Neuron (in vitro differentiated cells): ENCODE measurements around the gene SLC8A3.

Experiments used
- H2AFZ ChIP-seq: one replicate; pipeline ENCODE4 v1.6.1; 2013; ENCODE audit warnings: low read depth, mild to moderate bottlenecking, inconsistent platforms, low read length, moderate library complexity
- H3K27me3 ChIP-seq: one replicate; pipeline ENCODE4 v1.6.1; 2013; ENCODE audit warnings: low read length; ENCODE audit not compliant: insufficient read depth
- H3K36me3 ChIP-seq: one replicate; pipeline ENCODE4 v1.6.1; 2013; ENCODE audit warnings: low read length; ENCODE audit not compliant: insufficient read depth
- H3K4me1 ChIP-seq: one replicate; pipeline ENCODE4 v1.6.1; 2013; ENCODE audit warnings: low read length; ENCODE audit not compliant: insufficient read depth
- H3K4me3 ChIP-seq: 2 replicates; pipeline ENCODE4 v1.5.1; 2013; ENCODE audit warnings: mild to moderate bottlenecking, low read length, moderate library complexity
- H3K9me3 ChIP-seq: one replicate; pipeline ENCODE4 v1.6.1; 2013; ENCODE audit warnings: low read length

Gene SLC8A3

DNA sequence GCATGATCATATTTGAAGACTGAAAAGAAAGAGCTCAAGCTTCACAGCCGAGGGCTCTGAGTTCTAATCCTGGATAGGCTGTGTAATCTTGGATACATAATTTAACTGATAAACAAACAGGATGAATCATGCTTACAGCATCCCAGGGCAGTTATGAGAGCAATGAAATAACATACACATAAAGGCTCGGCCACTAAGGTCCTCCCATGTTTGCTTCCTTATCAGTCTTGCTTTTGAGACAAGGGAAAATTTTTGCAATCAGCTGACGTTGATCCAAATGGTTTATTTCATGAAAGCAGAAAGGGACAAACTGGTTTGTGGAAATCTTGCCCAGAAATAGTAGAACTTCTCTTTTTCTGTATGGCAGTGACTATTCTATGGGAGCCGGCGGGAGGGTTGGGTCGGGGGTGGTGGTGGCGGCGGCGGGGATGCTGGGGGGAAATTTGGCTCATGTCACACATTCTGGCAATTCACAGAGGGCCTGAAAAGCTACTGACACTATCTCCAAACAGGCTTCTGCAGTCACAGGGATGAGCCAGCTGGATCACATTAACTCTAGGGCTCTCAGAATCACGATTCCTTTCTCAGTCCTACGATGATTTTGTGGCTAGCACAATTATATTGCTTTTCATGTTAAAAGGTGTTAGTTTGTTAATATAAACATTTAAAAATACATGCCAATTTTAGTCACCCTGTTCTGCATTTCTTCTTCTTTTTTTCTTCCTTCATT lies 124.5 kb downstream of the SLC8A3 start:
- Histone ChIP-seq H3K36me3 (no peaks in the 10 kb centered on the region), H3K27me3 (peaks cover 14% of the 10 kb centered on the region), H3K9me3 (peaks cover 2% of the 10 kb centered on the region), H3K4me3 (no peak overlapping the region), H2AFZ (no peak overlapping the region), H3K4me1 (peaks cover 3% of the 10 kb centered on the region)

DNA sequence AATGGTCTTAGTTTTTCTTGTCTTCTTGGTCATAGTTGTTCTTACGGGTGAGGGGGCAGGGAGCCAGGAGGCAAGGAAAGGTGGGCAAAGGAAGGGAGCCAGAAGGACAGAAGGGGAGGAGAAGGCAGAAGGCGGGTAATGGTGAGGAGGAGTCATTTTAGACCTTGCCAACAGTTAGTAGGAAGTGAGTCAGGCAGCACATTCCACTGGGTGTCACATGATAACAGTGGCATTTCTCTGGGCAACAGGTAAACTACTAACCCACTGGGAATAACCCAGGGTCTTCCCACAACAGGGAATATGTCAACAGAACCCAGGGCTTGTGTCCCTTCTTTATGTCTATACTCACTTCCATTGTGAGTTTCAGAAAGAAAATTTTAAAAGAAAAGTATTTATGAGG lies 127.6 kb downstream of the SLC8A3 start:
- Histone ChIP-seq H3K4me1 (no peaks in the 10 kb centered on the region), H3K4me3 (no peak overlapping the region), H3K36me3 (no peaks in the 10 kb centered on the region), H3K9me3 (peaks cover 2% of the 10 kb centered on the region), H2AFZ (no peak overlapping the region), H3K27me3 (peaks cover 17% of the 10 kb centered on the region)

DNA sequence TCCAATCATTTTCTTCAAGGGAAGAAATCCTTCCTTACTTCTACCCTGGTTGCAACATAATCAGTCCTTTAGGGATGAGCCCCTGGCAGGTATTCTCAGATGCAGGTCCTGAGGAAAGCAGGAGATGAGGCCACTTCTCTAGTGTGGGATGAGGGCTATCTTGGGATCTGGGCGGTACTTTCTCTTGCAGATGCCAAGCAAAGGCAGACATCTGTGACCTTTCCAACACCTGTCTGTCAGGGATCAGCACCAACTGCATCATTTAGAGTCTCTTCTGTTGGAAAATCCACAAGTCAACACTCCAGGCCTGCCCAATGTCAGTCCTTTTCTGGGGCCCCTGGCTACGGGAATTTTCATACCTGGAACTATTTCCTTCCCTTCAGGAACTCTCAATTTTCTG lies 129.2 kb downstream of the SLC8A3 start:
- no peak overlapping the region for H3K4me3 ChIP-seq
- H3K36me3 ChIP-seq: no peaks in the 10 kb centered on the region
- no peaks in the 10 kb centered on the region for H3K4me1 ChIP-seq
- no peaks in the 10 kb centered on the region for H3K9me3 ChIP-seq
- peaks cover 17% of the 10 kb centered on the region for H3K27me3 ChIP-seq
- H2AFZ ChIP-seq: no peak overlapping the region

DNA sequence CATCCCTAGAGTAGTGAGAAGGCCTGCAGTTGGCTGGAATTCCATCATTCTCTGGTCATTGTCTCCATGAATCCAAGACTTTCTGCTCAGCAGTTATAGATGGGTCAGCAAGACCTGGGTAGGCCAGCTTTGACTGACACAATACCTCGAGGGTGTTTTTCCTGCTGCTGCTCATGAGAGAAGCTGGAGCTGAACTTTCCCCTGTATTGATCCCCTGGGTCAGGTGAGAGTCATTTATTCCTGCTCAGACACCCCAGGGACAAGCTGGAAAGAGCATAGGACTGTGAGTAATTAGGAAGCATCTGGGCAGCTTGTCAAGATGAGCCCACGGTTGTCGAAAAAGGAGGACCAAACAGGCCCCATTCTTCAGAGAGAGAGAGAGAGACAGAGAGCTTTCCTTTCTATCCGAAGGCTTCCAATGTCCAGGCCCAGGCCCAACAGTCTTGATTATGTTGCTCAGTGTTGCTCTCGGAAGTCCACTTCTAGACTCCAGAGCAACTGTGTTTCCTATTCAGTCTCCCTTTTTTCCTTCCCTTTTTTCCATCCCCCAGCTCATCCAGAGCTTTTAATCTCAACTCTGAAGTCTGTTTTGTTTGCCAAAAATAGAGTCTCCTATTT lies 131.1 kb downstream of the SLC8A3 start:
- Histone ChIP-seq H3K4me1 (peaks cover 5% of the 10 kb centered on the region), H2AFZ (no peak overlapping the region), H3K27me3 (peaks cover 15% of the 10 kb centered on the region), H3K4me3 (no peak overlapping the region), H3K9me3 (no peaks in the 10 kb centered on the region), H3K36me3 (no peaks in the 10 kb centered on the region)

DNA sequence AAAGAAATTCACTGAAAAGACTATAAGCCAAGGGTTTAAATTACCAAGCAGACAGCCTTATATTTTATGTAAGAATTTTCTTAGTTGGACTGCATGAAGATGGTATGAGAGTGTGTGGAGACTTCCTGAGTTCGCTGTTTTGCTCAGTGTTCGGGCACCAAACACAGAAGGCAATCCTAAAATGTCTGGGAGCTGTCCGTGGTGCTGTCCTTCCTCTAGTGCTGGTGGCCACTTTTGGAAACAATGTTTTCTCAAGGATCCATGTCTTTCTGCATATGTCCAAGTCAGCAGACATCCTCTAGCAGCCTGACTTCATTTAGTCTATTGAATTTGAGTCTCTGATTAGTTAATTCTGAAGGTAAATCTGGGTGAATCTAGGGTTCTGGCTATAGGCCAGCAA lies 135.8 kb downstream of the SLC8A3 start:
- Histone ChIP-seq H2AFZ (no peak overlapping the region), H3K9me3 (no peaks in the 10 kb centered on the region), H3K27me3 (peaks cover 3% of the 10 kb centered on the region), H3K36me3 (no peaks in the 10 kb centered on the region), H3K4me1 (peaks cover 19% of the 10 kb centered on the region), H3K4me3 (no peak overlapping the region)

DNA sequence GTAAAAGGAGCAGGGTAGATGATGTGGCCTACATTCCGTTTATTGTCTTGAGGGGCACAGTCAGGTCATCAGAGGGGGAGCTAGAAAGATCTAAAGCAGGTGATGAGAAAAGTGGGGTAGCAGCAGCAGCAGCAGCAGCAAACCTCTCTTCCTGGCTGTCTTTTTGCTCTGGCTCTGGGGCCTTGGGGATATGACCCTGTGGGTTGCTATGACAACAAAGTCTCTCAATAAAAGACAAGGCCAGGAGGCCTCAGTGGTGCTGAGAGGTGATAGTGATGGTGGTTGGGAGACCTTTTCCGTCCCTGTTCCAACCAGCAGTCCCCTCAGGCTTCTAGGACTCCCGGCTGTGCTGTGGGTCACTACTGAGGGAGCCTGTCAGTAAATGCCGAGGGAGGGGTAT lies 138.6 kb downstream of the SLC8A3 start:
- no peak overlapping the region for H3K4me3 ChIP-seq
- no peak overlapping the region for H2AFZ ChIP-seq
- no peaks in the 10 kb centered on the region for H3K27me3 ChIP-seq
- no peaks in the 10 kb centered on the region for H3K36me3 ChIP-seq
- no peaks in the 10 kb centered on the region for H3K9me3 ChIP-seq
- H3K4me1 ChIP-seq: peaks cover 19% of the 10 kb centered on the region

DNA sequence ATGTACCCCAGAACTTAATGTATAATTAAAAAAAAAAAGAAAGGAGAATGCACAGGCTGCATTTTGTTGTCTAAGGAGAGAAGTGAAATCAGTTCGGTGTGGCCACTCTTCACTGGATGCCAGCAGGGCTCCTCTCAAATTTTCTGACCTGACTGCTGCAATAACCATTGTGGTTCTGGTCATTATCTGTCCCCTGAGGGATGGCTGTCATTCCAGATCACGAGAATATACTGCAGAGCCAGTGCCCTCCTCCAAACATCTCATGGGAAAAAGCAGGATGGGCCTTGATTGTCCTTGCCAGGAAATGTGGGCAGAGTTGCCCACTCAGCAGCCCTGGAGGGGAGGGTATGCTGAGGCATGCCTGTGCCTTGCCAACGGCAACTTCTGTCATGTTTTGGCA lies 139.1 kb downstream of the SLC8A3 start:
- Histone ChIP-seq H3K4me3 (no peak overlapping the region), H2AFZ (no peak overlapping the region), H3K27me3 (no peaks in the 10 kb centered on the region), H3K36me3 (no peaks in the 10 kb centered on the region), H3K4me1 (peaks cover 19% of the 10 kb centered on the region), H3K9me3 (no peaks in the 10 kb centered on the region)

DNA sequence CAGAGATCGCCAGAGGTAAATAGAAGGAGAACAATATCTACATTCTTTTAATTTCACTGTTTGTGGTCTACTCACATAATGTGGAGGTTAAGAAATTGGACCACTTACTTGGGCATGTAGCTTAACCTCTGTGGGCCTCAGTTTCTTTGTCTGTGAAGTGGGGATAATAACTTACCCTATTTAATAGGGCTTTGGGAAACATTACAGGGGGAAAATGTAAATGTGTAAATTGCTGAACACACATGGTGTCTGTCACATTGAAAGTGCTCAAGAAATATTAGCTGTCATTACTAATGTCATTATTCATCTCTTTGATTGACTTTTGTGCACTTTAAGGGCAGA lies 140.5 kb downstream of the SLC8A3 start:
- Histone ChIP-seq H3K36me3 (no peaks in the 10 kb centered on the region), H3K27me3 (peaks cover under 1% of the 10 kb centered on the region), H3K9me3 (no peaks in the 10 kb centered on the region), H3K4me1 (peaks cover 18% of the 10 kb centered on the region), H2AFZ (no peak overlapping the region), H3K4me3 (no peak overlapping the region)

DNA sequence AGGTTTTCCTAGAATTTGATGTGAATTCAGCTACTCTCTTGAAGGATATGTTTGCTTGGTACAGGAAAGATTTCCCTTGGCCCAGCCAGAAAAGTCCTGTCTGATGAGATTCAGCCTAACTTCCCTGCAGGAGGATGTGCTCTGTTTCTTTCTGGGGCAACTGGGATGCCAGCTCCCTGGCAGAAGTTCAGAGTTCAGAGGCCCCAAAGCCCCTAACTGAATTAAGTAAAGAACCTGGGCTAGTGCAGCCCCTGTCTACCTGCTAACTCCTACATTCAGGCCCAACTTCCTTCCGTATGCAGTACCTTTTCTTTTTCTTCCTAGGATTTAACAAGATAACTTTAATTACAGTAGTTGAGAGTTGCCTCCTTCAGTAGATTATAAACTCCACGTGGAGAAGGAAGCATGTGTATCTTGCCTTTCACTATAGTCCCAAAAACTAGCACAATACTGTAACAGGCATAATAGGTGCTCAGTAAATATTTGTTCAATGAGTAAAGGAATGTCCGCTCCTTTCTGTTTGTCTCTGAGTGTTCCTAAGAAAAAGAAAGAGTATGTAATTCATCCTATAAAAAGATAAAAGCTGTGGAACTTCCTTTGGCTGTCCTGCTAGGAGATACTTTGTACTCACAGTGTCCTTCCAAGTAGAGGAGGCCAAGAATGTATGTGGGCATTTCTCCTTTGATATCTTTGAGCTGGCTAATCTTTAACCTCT lies 141.0 kb downstream of the SLC8A3 start:
- H3K4me1 ChIP-seq: peaks cover 15% of the 10 kb centered on the region
- H3K27me3 ChIP-seq: peaks cover 4% of the 10 kb centered on the region
- H3K9me3 ChIP-seq: no peaks in the 10 kb centered on the region
- no peak overlapping the region for H3K4me3 ChIP-seq
- no peak overlapping the region for H2AFZ ChIP-seq
- H3K36me3 ChIP-seq: no peaks in the 10 kb centered on the region

DNA sequence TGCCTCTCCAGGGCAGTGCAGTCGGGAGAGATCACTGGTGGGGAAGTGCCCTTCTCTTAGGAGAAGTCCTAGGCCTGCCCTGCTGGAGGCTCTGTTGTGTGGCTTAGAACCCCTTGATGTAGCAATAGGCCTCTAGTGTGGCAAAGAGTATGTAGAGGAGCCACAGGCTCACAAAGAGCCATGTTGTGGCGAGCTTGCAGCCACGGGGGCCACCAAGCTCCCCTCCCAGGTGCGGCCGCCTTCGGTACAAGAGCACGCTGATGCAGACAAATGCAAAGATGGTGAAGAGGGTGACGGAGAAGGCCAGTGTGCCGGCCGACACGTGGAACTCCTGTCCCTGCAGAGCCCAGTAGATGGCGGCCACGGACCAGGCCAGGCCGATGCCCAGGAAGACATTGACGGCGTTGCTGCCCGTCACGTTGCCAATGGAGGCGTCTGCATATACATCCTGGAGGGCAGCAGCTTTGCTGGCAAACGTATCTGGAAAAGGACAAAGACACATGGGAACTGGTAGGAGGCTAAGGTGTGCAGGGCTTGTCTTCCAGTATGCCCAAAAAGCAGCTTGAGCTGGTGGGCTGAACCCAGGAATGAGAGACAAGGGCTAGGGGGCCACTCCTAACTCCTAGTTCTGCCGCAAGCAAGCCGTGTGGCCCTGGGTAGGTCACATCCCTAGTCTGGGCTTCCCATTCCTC lies 142.8 kb downstream of the SLC8A3 start:
- Histone ChIP-seq H2AFZ (no peak overlapping the region), H3K27me3 (peaks cover 4% of the 10 kb centered on the region), H3K9me3 (no peaks in the 10 kb centered on the region), H3K4me3 (no peak overlapping the region), H3K4me1 (peaks cover 11% of the 10 kb centered on the region), H3K36me3 (no peaks in the 10 kb centered on the region)

DNA sequence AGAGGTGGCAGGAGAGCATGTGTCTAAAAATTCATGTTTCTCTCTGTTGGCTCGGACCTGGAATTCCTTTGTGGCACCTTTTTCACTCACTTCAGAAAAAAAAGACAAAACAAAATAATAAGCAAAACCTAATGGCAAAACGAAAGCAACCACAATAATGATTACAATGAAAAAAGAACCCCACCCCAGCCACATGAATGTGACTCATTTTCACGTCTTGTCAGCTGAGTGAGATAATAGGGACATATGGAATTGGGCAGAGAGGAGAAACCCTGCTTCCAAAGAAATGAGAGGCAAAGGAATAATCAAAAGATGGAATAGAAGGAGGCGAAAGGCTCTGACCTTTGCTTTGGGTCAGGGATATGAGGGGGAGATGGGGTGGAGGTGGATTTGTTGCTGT lies 143.4 kb downstream of the SLC8A3 start:
- no peaks in the 10 kb centered on the region for H3K9me3 ChIP-seq
- H3K4me3 ChIP-seq: no peak overlapping the region
- H3K36me3 ChIP-seq: no peaks in the 10 kb centered on the region
- peaks cover 8% of the 10 kb centered on the region for H3K4me1 ChIP-seq
- peaks cover 4% of the 10 kb centered on the region for H3K27me3 ChIP-seq
- no peak overlapping the region for H2AFZ ChIP-seq

DNA sequence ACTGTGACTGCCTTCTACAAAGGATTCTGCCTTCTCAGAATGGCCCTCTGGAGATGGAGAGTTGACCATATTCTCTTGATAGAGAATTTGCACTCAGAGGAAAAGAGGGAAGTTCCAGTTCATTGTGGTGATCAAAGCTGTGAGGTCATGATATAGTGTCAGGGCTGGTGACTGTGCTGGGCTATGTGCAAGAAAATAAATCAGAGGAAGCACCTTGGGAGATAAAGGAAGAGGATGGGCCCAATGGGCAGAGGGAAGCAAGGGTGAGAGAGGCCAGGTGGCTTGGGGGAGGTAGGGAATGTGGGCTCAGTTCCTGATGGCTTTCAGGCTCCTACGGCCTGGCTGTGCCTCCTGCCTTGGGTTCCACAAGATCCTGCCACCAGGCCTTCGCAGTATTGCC lies 145.8 kb downstream of the SLC8A3 start:
- Histone ChIP-seq H3K36me3 (no peaks in the 10 kb centered on the region), H3K9me3 (no peaks in the 10 kb centered on the region), H2AFZ (no peak overlapping the region), H3K27me3 (peaks cover 4% of the 10 kb centered on the region), H3K4me3 (no peak overlapping the region), H3K4me1 (no peaks in the 10 kb centered on the region)

DNA sequence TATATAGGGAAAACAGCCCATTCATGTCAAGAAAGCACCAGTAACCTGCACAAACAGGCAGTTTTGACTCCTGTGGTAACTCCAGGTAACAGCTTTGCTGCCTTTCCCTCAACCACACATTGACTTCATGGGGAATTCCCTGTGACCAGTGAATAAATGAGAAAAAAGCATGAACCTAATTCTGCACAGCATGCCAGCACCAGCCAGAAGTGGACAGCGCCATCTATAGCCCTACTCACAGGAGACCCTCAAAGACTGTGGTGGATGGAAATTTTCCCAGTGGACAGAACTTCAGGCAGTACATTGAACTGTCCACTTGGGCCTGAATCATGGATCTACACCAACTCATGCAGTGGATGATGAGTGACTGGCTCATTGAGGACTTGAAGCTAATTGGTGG lies 152.1 kb downstream of the SLC8A3 start:
- Histone ChIP-seq H3K27me3 (no peaks in the 10 kb centered on the region), H2AFZ (no peak overlapping the region), H3K4me3 (no peak overlapping the region), H3K4me1 (no peaks in the 10 kb centered on the region), H3K9me3 (no peaks in the 10 kb centered on the region), H3K36me3 (peaks cover 4% of the 10 kb centered on the region)
